Suprapubic skin (tissue), 4 donors: ENCODE measurements around the gene CLMN.
"Not testable (repeated sequence)": the region's sequence is repeated elsewhere in the genome, so short reads cannot be mapped to it uniquely, and the experiment has no call there.

Experiments
- POLR2A ChIP-seq, 2 donors: fragments of 450-650 bp; IDR thresholded peaks; one replicate each; pipeline ENCODE4 v1.6.1; 2017; ENCODE audit warnings: antibody characterized with exemption in 2 of 2, mild to moderate bottlenecking in 2 of 2, moderate library complexity in 2 of 2
- POLR2AphosphoS5 ChIP-seq, 3 donors: sonication (generic); formaldehyde crosslinking; IDR thresholded peaks; one replicate each; pipeline ENCODE4 v1.6.1; 2017; ENCODE audit warnings: antibody characterized with exemption in 3 of 3
- TF ChIP-seq, protein P1 (sequence below), 2 donors: fragments of 200-600 bp in 1 of 2; fragments of 450-650 bp in 1 of 2; sonication (generic) in 1 of 2; IDR thresholded peaks; one replicate each; pipeline ENCODE4 v1.5.1; 2016 to 2019; ENCODE audit warnings: antibody characterized with exemption in 2 of 2, mild to moderate bottlenecking in 1 of 2, moderate library complexity in 1 of 2

DNA sequence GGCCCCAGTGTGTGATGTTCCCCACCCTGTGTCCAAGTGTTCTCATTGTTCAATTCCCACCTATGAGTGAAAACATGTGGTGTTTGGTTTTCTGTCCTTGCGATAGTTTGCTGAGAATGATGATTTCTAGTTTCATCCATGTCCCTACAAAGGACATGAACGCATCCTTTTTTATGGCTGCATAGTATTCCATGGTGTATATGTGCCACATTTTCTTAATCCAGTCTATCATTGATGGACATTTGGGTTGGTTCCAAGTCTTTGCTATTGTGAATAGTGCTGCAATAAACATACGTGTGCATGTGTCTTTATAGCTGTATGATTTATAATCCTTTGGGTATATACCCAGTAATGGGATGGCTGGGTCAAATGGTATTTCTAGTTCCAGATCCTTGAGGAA is 144.0 kb downstream of the CLMN start:
- not testable (repeated sequence) for TF ChIP-seq POLR2AphosphoS5, POLR2A (IDR thresholded peaks at IDR 0.05)
- TF ChIP-seq, protein P1, sequence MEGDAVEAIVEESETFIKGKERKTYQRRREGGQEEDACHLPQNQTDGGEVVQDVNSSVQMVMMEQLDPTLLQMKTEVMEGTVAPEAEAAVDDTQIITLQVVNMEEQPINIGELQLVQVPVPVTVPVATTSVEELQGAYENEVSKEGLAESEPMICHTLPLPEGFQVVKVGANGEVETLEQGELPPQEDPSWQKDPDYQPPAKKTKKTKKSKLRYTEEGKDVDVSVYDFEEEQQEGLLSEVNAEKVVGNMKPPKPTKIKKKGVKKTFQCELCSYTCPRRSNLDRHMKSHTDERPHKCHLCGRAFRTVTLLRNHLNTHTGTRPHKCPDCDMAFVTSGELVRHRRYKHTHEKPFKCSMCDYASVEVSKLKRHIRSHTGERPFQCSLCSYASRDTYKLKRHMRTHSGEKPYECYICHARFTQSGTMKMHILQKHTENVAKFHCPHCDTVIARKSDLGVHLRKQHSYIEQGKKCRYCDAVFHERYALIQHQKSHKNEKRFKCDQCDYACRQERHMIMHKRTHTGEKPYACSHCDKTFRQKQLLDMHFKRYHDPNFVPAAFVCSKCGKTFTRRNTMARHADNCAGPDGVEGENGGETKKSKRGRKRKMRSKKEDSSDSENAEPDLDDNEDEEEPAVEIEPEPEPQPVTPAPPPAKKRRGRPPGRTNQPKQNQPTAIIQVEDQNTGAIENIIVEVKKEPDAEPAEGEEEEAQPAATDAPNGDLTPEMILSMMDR (IDR thresholded peaks at IDR 0.05) = not testable (repeated sequence)
